NCI-H1417 (cell line): Measurements from ENCODE around the gene POLRMT.
A peak's percentile ranks its signal among the peaks of the same experiment; 100 is the strongest.
"Not testable (repeated sequence)": the region's sequence is repeated elsewhere in the genome, so short reads cannot be mapped to it uniquely, and the experiment has no call there.

Experiments
- DNase-seq, 3 experiments: peaks; one replicate each; lab custom pipeline; 2025; lab: John Stamatoyannopoulos, UW

The POLRMT gene

DNA sequence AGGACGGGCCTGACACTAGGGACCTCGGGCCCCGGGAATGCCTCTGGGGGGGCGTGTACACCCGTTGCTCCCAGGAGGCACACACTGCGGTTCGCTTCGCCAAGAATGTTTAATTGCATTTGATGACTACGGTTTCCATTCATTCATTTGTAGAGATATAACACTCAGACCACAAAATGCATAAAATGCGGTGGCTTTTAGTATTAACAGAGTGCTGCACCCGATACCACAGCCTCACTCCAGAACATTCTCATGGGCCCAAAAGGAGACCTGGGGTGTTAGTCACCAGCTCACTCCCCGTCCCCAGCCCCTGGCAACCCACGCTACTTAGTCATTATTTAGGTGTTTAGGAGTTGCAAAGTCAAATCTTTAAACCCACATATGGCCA, 21.9 kb downstream of the POLRMT start:
- no peak for DNase-seq

- peak in 1 of 3 experiments; percentile 38 for DNase-seq
These were observed 22.4 kb downstream of the POLRMT start for GRCh38 chr19:610801-611480.

- peak in 2 of 3 experiments; percentile 57 to 72 for DNase-seq
These were observed 23.1 kb downstream of the POLRMT start for GRCh38 chr19:610071-610800.

DNA sequence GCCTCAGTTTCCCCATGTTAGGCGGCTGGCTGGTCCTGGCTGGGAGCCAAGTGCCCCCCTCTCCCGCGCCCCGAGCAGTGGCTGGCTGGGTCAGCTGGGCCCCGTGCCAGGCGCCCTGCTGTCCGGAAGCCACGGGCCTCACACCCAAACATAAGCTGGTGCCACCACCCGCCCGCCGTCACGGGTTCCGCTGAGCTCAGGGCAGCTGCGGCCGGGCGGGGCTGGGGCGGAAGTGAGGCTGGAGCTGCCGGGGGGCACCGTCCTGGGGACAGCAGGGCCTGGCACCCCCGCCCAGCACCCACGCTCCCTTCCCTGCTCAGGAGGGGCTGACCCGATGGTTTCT, 24.4 kb downstream of the POLRMT start:
- no peak for DNase-seq

DNA sequence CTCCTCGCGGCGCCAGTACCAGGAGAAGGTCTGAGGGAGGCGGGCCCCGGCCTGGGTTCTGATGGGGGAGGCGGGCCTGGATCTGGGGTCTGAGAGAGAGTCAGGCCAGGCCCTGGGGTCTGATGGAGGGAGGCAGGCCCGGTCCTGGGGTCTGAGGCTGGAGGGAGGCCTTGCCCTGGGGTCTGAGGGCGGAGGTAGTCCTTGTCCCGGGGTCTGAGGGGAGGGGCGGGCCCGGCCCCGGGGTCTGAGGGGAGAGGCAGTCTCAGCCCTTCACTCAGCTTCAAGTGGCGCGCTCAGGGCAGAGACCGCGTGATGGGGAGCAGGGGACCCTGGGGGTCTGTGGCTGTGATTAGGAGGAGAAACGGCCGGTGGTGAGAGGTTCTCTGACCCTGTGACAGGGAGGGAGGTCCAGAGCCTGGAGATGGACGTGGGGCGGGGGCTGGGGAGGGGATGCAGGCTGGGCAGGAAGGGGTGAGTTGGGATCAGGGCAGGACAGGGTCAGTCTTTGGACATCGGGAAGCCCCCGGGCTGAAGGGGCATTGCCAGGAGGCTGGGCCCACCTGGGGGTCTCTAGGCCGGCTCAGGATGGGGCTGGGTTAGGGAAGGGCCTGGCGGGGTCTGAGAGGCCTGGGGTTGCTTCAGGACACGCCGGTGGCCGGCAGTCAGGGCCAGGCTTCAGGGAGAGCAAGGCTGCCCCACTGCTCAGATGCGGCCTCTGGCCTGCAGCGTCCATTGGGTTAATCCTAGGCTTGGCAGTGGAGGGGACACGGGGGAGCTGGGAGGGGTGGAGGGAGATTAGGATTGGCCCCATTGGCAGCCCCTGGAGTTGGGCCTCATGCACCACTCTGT, 25.0 kb downstream of the POLRMT start:
- no peak for DNase-seq

DNA sequence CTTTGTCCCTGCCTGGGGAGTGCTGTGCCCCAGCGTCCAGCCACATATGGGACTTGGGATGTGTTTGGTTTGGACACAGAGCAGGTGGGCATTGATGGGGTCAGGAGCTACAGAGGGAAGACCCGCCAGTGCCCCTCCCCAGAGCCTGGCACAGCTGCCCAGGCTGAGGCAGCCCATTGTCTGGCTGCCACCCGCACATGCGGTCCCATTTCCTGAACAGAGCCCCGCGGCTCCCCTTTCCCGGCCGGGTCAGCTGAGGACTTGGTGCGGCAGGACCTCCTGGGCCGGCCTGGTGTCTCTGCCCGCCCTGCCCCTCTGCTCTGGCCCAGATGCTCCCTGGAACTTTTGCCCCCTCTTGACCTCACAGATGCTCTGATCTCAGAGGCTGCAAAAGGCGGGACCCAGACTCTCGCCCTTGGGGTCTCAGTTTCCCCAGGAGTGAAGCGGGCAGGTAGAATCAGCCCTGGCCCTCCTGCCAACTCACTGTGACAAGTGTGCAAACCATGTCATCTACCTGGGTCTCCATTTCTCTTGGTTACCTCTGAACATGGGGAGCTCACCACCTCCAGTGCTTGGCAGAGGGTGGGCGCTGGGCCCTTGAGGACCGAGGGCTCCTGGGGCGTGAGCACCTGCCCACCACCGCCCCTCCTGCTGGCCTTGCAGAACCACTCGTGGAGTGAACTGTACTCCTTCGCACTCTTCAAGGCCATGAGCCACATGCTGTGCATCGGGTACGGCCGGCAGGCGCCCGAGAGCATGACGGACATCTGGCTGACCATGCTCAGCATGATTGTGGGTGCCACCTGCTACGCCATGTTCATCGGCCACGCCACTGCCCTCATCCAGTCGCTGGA, 25.8 kb downstream of the POLRMT start:
- no peak for DNase-seq

DNA sequence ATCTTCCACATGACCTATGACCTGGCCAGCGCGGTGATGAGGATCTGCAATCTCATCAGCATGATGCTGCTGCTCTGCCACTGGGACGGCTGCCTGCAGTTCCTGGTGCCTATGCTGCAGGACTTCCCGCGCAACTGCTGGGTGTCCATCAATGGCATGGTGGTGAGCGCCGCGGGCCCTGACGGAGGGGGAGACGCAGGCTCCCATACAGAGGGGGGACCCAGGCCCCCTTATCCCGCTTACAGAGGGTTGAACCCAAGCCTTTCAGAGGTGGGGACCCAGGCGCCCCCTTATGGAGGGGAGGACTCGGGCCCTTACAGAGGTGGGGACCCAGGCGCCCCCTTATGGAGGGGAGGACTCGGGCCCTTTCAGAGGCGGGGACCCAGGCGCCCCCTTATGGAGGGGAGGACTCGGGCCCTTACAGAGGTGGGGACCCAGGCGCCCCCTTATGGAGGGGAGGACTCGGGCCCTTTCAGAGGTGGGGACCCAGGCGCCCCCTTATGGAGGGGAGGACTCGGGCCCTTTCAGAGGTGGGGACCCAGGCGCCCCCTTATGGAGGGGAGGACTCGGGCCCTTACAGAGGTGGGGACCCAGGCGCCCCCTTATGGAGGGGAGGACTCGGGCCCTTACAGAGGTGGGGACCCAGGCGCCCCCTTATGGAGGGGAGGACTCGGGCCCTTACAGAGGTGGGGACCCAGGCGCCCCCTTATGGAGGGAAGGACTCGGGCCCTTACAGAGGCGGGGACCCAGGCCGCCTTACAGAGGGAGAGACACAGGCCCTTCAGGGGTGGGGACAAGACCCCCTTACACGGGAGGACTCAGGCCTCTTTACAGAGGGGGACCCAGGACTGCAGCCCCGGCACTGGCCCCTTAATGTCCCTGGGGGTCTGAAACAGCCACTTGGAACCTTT, 28.0 kb downstream of the POLRMT start:
- not testable (repeated sequence) for DNase-seq

GRCh38 chr19:604355-604754, 29.0 kb downstream of the POLRMT start:
- no peak for DNase-seq

- not testable (repeated sequence) for DNase-seq
These were observed 29.6 kb downstream of the POLRMT start for GRCh38 chr19:603779-604178.

DNA sequence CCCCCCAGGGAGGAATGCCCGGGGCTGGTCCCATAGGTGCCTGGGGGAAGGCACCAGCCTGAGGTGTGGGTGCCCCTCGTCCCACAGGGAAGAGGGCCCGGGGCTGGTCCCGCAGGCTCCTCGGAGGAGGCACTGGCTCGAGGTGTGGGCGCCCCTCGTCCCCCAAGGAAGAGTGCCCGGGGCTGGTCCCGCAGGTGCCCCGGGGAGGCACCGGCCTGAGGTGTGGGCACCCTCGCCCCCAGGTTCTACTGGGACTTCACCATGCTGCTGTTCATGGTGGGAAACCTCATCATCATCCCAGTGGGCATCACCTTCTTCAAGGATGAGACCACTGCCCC, 30.1 kb downstream of the POLRMT start:
- DNase-seq = not testable (repeated sequence)

DNA sequence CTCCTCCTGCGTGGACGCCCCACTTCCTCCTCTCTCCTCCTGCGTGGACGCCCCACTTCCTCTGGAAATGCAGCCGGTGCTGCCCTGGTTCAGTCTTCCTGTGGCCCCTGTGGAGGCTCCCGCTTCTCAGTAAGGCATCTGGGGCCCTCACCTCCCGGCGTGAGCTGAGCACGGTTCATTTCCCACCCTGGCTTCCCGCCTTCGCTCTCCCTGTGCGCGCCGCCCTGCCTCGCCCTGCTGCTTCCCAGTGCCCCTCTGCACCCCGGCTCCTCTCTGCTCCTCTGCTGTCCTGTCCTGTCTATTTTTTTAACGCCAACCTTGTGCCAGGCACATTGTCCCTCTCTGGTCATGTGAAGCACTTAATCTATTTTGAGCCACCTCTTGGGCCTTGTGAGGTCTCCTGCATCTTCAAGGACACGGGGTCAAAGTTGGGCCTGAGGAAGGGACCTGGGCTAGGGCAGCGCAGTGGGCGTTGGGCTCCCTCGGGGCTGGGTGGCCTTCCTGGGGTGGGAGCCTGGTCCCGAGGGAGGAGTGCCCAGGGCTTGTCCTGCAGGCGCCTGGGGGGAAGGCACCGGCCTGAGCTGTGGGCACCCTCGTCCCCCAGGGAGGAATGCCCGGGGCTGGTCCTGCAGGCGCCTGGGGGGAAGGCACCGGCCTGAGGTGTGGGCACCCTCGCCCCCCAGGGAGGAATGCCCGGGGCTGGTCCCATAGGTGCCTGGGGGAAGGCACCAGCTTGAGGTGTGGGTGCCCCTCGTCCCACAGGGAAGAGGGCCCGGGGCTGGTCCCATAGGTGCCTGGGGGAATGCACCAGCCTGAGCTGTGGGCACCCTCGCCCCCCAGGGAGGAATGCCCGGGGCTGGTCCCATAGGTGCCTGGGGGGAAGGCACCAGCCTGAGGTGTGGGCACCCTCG, 30.7 kb downstream of the POLRMT start:
- DNase-seq = no peak

DNA sequence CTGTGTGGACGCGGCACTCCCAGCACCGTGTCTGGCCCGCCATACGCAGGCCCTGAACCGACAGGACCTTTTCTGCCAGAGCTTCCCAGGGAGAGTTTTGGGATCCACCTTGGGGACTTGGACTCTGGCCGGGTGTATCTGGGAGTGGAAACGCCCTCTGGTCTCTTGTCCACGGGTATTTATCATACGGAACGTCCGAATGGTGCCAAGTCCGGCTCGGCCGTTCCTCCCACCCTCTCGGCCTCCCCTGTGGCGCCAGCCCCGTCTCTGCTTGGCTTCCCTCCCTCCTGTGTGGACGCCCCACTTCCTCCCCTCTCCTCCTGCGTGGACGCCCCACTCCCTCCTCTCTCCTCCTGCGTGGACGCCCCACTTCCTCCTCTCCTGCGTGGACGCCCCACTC, 31.5 kb downstream of the POLRMT start:
- DNase-seq = no peak

DNA sequence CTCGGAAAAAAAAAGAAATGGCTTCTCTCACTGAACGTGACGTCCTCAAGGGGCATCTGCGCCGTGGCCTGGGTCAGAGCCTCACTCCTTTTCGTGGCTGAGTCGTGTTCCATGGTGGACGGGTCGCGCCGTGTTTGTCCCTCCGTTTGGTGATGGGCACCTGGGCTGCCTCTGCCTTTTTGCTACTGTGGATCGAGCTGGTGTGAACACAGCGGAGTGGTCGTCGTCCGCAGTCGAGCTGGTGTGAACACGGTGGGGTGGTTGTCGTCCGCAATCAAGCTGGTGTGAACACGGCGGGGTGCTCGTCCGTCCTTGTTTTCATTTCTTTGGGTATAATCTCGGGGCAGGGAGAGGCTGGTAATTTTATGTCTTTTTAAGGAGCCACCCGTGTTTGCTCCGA, 32.0 kb downstream of the POLRMT start:
- DNase-seq = no peak

- no peak for DNase-seq
These were observed 35.7 kb downstream of the POLRMT start for GRCh38 chr19:597406-598315.

- DNase-seq = no peak
These were observed 37.1 kb downstream of the POLRMT start for GRCh38 chr19:596263-596655.

DNA sequence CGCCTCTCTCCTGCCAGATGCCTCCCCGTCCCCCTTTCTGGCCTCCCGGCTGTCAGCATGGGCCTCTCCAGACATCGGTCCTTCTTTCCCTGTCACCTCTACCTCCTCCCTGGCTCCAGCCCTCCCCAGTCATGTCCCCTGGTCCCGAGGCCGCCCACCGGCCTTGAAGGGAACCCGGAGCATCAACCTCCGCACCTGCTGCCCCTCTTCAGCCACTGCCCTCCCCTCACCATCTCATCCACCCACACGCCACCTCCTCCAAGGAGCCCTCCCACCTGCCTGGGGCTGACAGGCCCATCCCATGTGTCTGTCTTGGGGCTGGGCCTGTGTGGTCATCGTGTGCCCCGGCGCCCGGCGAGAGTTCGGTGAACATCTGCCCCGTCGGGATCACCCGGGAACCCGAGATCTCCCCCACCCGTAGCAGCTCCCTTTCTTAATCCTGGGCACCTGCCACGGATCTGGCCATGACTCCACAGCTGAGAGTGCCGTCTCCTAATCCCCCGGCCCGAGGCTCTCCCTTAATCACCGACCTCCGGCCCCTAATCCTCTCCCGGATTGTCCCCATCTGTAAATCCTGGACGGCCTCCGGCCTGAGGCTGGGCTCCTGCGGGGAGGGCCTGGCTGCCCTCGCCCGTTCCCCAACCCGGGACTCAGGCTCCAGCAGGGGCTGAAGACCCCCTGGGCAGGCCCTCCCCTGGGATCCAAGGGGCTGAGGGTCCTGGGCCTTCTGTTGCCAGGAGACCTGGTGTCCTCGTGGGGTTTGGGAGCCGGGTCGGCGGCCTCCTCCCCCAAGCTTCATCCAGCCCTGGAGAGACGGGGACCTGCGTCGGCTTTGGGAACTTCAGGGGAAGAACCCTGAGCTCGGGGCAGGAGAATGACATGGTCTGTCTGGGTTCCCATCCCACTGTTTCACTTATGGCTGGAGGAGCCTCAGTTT, 37.7 kb downstream of the POLRMT start:
- no peak for DNase-seq

- no peak for DNase-seq
These were observed 39.0 kb downstream of the POLRMT start for GRCh38 chr19:594265-594870.
